HG02981 (cell line): ENCODE results near the gene CBFA2T2.
"Not testable (repeated sequence)": the region's sequence is repeated elsewhere in the genome, so short reads cannot be mapped to it uniquely, and the experiment has no call there.

Experiments used
- ATAC-seq: cut with Tn5 transposase; IDR thresholded peaks from one replicate; pipeline ENCODE4 v1.9.1; 2021; ENCODE audit warnings: mild to moderate bottlenecking, moderate library complexity; ENCODE audit not compliant: unreplicated experiment

The CBFA2T2 gene

GRCh38 chr20:33503564-33503963 lies 13.7 kb downstream of the CBFA2T2 start:
- no peak for ATAC-seq

- no peak for ATAC-seq
Measured at GRCh38 chr20:33506576-33506975, 16.7 kb downstream of the CBFA2T2 start.

GRCh38 chr20:33507461-33507860 lies 17.6 kb downstream of the CBFA2T2 start:
- ATAC-seq, result no peak

GRCh38 chr20:33508015-33508414 lies 18.1 kb downstream of the CBFA2T2 start:
- ATAC-seq, result not testable (repeated sequence)

GRCh38 chr20:33509057-33509456 lies 19.2 kb downstream of the CBFA2T2 start:
- not testable (repeated sequence) for ATAC-seq

GRCh38 chr20:33511876-33512275 lies 22.0 kb downstream of the CBFA2T2 start:
- ATAC-seq, result not testable (repeated sequence)

GRCh38 chr20:33515569-33516216 lies 25.8 kb downstream of the CBFA2T2 start:
- ATAC-seq, result no peak

GRCh38 chr20:33516882-33517281 lies 27.0 kb downstream of the CBFA2T2 start:
- ATAC-seq, result no peak

GRCh38 chr20:33518071-33518470 lies 28.2 kb downstream of the CBFA2T2 start:
- ATAC-seq, result no peak

GRCh38 chr20:33521461-33521860 lies 31.6 kb downstream of the CBFA2T2 start:
- ATAC-seq, result no peak

- no peak for ATAC-seq
Measured at GRCh38 chr20:33522256-33522820, 32.4 kb downstream of the CBFA2T2 start.

GRCh38 chr20:33524261-33524660 lies 34.4 kb downstream of the CBFA2T2 start:
- no peak for ATAC-seq

- ATAC-seq, result no peak
Measured at GRCh38 chr20:33526769-33527168, 36.9 kb downstream of the CBFA2T2 start.

GRCh38 chr20:33531047-33531877 lies 41.4 kb downstream of the CBFA2T2 start:
- ATAC-seq, result no peak

GRCh38 chr20:33531885-33532284 lies 42.0 kb downstream of the CBFA2T2 start:
- ATAC-seq, result no peak

GRCh38 chr20:33532753-33533459 lies 43.0 kb downstream of the CBFA2T2 start:
- no peak for ATAC-seq

- not testable (repeated sequence) for ATAC-seq
Measured at GRCh38 chr20:33535717-33536116, 45.8 kb downstream of the CBFA2T2 start.

- no peak for ATAC-seq
Measured at GRCh38 chr20:33537608-33538007, 47.7 kb downstream of the CBFA2T2 start.

- ATAC-seq, result no peak
Measured at GRCh38 chr20:33539129-33539528, 49.2 kb downstream of the CBFA2T2 start.

- ATAC-seq, result no peak
Measured at GRCh38 chr20:33540427-33540826, 50.5 kb downstream of the CBFA2T2 start.

GRCh38 chr20:33541074-33541473 lies 51.2 kb downstream of the CBFA2T2 start:
- no peak for ATAC-seq
